ENCODE data around the gene DIP2C.

DNA sequence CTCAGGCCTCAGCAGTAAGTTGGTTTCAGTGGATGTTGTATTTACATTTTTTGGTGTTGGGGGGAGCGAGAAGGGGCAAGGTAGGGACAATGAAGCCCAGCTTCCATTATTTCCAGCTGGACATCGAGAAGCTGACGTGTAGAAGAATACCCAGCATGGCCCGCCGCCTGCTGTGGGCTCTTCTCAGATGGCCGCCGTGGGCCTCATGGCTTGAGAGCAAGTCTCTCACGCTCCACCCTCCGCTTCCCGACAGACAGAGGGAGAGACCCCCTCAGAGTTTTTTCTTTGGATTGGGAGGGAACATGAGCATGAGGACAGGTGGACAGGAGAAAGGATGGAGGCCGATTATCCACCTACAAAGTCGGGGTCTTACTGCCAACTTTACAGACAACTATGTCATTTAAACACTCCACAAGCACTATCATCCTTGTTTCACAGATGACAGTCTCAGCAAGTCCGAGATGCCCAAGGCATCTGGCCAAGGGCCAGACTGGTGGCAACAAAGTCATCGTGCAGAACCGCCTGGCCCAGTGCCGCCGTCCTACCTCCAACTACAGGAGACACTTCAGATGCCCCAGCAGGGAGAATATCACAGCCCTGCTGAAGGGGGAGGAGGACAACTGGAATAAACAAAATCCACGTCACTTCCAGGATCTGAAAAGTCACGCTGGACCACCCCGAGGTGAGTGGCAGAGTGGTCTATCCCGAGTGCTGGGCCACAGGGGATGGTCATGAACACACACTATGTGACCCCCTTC is 195.9 kb downstream of the DIP2C start:
- TF ChIP-seq, protein P1, sequence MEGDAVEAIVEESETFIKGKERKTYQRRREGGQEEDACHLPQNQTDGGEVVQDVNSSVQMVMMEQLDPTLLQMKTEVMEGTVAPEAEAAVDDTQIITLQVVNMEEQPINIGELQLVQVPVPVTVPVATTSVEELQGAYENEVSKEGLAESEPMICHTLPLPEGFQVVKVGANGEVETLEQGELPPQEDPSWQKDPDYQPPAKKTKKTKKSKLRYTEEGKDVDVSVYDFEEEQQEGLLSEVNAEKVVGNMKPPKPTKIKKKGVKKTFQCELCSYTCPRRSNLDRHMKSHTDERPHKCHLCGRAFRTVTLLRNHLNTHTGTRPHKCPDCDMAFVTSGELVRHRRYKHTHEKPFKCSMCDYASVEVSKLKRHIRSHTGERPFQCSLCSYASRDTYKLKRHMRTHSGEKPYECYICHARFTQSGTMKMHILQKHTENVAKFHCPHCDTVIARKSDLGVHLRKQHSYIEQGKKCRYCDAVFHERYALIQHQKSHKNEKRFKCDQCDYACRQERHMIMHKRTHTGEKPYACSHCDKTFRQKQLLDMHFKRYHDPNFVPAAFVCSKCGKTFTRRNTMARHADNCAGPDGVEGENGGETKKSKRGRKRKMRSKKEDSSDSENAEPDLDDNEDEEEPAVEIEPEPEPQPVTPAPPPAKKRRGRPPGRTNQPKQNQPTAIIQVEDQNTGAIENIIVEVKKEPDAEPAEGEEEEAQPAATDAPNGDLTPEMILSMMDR (IDR thresholded peaks at IDR 0.05), result no peak
- no peak for TF ChIP-seq POLR2A (IDR thresholded peaks at IDR 0.05)

All from testis (tissue), 2 donors.